Kidney tubule cell (primary cell): ENCODE results near the gene SMG9.
"Not testable (repeated sequence)": the region's sequence is repeated elsewhere in the genome, so short reads cannot be mapped to it uniquely, and the experiment has no call there.

Source experiments
- DNase-seq: peaks from one replicate; pipeline ENCODE4 v3.0.0-alpha.2; 2018; ENCODE audit warnings: low spot score

SMG9 gene

DNA sequence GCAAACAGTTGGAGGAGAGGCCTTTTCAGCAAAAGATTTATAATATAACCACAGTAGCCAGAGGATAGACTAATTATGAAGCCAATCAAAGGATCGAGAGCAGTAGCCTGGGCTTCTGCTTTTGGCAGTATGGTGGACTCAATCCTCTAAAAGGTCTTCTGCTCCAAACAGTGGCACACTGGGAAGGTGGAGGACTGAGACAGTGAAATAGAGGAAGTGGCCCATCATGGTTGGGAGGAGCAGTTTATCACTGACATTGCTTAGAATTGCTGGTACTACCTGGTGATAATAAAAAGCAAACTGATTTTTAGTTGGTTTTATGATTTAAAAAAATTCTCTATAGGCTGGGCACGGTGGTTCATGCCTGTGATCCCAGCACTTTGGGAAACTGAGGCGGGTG is 63.9 kb downstream of the SMG9 start:
- no peak for DNase-seq

- no peak for DNase-seq
Observed at GRCh38 chr19:43690444-43690843, 64.3 kb downstream of the SMG9 start.

DNA sequence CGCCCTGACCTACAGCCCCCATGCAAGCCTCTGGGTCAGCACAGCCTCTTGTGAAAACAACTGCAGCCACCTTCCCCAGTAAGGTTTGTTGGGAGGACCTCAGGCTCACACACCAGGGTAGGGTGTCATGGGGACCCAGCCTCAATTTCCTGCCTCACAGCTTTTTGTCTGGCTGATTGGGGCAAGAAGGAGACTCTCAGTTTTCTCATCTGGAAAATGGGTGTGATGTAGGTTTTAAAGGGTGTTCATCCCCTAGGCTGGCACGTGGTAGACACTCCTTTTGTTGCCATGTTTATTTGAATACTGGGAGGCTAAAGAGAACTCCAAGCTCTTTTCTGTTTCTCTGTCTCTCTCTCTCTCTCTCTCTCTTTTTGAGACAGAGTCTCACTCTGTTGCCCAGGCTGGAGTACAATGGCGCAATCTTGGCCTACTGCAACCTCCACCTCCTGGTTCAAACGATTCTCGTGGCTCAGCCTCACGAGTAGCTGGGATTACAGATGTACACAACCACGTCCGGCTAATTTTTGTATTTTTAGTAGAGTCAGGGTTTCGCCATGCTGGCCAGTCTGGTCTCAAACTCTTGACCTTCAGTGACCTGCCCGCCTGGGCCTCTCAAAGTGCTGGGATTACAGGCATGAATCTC is 66.6 kb downstream of the SMG9 start:
- DNase-seq: no peak

DNA sequence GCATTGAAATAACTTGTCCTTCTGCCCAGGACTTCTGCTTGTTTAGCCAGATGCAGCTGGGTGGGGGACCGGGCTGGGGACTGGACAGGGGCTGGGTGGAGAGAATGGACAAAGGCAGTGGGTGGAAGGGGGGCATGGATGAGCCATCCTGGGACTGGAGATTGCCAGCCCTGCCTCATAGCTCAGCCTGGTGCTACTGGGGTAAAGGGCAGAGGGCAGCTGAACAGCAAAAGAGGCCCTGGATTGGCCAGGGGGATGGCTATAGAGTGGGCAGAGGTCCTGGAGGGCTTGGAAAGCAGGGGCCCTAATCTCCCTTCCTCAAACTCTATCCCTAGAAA is 67.1 kb downstream of the SMG9 start:
- no peak for DNase-seq

- DNase-seq: no peak
Observed at GRCh38 chr19:43684326-43684725, 70.4 kb downstream of the SMG9 start.

DNA sequence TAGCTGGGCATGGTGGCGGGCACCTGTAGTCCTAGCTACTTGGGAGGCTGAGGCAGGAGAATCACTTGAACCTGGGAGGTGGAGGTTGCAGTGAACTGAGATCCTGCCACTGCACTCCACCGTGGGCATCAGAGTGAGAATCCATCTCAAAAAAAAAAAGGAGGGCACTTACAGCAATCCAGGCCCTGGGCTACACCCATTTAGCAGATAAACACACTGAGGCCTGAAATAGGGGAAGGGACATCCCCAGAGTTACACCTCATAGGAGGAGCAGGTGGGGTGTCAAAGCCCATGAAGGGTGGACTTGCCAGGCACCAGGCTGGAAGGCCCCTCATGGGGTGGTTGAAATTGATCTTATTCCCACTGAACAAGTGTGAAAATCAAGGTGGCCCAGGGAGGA is 70.9 kb downstream of the SMG9 start:
- DNase-seq: no peak

DNA sequence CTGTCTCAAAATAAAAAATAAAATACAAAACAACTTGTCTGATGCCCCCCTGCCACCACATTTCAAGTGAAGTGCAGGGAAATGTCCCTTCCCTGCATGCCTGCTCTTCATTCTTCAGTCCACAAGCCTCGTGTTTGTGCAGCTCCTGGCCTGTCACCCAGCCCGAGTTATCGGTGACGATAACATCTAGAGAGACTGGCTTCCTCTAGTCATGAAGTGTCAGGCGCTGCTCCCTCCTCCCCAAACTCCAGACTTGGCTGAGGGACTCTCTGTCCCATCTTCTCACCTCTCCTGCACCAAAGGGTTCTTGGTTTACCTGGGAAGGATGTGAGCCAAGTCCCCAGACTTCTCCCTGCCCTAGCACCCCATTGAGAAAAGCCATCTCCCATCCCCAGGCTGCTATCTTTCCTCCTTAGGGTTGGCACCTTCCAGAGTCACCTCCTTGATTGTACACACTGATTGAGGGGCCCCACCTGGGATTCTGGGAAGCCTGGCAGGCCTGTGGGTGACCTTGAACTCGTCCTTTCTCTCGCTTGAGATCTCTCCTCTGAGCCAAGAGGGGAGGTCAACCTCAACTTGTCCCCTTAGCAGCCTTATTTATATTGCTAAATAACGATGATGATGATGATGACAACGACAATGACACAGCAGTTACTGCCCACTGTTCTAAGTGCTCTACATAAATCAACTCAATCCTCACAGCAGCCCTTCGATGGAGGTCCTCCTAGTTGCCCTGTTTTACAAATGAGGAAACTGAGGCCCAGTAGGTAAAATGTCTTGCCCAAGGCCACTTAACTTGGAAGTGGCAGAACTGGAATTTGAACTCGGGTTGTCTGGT is 71.7 kb downstream of the SMG9 start:
- no peak for DNase-seq

DNA sequence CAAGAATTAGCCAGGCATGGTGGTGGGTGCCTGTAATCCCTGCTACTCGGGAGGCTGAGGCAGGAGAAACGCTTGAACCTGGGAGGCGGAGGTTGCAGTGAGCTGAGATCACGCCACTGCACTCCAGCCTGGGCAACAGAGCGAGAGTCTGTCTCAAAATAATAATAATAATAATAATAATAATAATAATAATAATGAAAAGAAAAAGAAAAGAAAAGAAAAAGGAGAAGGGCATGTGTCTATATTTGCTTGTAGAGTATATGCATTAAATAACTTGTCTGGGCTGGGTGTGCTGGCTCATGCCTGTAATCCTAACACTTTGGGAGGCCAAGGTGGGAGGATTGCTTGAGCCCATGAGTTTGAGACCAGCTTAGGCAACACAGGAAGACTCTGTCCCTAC is 72.5 kb downstream of the SMG9 start:
- not testable (repeated sequence) for DNase-seq

DNA sequence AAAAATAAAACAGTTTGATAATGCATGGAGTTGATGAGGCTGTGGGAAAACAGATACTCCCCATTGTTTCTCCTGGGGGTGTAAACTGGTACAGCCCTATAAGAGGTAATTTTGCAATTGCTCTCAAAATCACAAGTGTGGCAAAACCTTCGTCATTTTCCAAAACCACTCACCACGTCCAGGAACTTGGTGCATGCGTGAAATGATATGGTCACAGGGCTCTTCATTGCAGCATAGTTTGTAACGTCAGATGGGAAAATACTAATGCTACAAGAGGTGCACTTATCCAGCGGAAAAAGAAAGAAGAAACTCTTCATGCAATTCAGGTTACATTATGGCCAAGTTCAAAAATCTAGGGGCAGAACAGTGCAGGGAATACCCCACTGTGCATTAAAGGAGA is 72.9 kb downstream of the SMG9 start:
- DNase-seq: no peak

GRCh38 chr19:43678512-43679261 is 76.1 kb downstream of the SMG9 start:
- DNase-seq: no peak
